HG02870 (cell line): ENCODE results near the gene RAI14.

ENCODE experiments used
- ATAC-seq: cut with Tn5 transposase; IDR thresholded peaks from one replicate; pipeline ENCODE4 v1.9.1; 2021; ENCODE audit warnings: mild to moderate bottlenecking, moderate library complexity; ENCODE audit not compliant: unreplicated experiment

The RAI14 gene

DNA sequence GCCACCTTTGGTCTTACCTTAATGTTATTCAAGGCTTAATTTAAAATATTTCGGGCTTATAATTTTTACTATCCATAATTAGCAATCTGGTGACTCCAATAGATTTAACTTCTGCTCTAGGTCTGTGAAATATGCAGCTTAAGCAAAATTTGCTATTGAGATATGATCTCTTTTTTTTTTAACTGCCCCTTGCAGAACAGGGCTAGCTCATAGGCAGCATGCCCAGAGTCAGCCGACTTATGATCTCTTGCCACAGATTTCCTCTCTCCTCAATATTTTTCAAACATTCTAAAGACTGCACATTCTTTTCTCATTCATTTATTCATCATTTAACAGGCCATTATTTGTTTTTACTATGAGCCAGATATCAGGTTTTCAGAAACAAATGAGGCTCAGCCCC, 187.4 kb downstream of the RAI14 start:
- ATAC-seq, result no peak

DNA sequence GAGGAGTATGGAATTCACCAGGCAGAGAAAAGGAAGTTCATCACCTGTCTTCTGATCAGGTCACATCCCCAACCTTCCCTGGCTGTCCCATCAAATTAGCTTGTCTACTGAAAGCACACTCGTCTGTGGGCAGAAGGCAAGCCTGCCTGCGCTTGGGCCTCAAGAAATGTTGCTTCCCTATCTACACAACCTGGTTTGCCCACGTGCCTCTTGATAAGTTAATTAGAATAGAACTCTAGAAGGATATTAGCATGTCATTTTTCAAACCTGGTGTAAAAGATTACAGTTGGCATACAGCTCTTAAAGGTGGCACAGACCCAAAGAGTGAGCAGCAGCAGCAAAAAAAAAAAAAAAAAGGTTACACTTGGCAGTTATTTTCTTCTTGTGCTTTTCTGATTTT, 188.0 kb downstream of the RAI14 start:
- ATAC-seq, result no peak

DNA sequence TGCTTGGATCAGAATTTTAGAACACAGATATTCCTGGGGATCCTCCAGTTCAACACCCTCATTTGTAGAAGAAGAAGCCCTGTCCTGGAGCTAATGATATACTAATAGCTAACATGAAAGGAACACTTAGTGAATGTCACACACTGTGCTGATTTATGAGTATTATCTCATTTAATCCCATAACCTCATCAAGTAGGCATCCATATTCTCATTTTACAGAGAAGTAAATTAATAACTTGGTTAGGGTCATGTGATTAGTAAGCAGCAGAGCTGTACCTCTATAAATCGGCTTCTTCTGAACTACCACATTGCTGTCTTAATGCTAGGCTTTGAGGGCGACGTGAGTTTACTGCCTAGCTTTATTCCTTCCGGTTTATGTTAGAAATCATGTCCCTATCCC, 188.9 kb downstream of the RAI14 start:
- no peak for ATAC-seq

DNA sequence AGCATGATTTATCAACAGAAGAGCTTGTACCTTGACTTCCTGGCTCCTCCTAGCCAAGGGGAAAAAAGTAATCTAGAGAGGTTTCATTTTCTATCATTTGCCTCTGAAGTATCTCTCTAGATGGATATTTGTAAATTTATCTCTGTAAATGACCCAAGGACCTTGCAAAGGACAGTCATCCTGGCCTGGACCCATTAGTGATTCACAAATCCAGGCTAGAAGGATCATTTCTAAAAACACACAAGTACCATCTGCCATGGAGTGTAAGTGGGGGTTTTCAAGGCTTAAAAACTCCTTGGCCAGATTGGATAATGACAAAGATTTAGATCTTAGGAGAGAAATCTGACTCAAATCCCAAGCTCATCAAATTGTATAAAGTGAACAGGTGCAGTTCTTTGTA, 190.9 kb downstream of the RAI14 start:
- ATAC-seq, result no peak

DNA sequence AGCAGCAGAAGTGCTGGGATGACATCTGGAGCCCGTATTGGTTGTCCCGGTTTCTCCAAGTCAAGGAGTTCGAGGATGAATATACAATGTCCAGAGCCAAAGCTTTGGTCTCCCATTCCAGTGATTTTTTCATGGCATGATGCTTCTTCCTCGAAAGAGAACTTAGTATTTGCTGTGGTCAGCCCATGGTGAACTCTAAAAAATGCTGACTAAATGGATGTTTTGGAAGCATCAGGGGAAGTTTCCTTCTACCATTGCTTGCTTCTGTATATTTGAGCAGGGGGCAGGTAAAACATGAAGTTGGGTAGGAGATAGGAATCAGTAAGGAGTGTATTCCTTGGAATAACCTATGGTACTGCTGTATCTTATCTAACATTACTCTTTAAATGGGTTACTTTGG, 191.4 kb downstream of the RAI14 start:
- no peak for ATAC-seq

DNA sequence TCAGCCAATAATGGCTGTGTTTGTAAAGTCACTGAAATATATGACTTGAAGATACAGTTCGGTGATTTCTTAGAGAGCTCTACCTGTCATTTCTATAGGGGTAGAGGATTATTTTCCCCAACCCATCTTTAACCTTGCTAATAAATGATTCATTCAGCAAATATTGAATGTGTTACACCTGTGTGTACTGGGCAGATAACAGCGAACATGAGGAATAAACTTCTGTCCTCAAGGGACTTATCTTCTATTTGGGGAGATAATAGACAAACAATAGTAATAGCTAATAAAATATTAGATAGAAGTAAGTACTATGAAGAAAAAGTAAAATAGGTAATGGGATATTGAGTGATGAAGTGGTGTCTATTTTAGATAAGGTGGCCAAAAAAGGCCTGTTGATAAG, 192.1 kb downstream of the RAI14 start:
- ATAC-seq, result no peak

DNA sequence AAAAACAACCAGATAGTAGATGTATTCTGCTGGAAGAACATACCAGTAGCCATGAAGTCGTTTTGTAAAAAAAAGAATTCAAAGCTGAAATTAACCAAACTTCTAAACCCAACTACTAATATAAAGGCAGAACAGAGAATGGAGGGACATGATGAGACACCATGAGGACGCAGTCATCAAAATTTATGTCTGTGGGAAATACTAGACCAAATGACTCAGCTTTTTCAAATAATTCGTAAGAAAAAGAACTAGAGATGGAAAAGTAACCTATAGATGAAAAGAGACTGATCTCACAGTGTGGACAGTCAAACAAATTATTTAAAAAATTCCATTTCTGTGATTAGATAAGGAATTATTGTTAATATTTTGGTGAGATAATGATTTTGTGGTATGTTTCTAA, 193.1 kb downstream of the RAI14 start:
- no peak for ATAC-seq

DNA sequence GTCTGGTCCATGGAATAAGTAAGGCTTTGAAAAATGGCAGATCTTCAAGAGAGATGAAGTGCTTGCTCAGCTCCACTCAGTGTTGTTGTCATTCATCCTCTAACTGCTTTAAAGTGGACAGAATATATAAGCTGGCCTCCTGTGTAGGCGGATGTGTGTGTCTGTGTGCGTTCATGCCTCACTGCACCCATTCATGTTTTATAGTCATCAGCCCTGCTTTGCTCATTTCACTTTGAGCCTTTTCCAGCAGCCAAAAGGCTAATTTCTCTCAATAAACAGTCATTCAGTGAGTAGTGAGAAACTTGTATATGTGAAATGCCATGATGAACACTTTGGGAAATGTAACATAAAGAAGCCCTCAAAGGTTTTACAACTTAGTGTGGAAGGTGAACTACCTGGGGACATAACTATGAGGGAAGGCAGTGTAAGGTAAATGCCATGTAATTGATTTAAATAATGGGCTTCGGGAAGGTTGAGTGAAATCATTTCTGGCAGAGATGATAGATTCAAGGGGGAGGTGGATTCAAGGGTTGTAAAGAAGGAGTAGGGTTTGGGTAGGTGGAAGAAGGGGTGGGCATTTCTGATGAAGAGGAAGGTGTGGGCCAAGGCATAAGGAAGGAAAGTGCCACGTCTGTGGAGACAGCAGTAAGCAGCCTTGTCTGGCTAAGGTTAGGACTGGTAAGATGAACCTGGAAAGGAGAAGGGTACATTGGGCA, 198.5 kb downstream of the RAI14 start:
- peak; percentile 97 for ATAC-seq

DNA sequence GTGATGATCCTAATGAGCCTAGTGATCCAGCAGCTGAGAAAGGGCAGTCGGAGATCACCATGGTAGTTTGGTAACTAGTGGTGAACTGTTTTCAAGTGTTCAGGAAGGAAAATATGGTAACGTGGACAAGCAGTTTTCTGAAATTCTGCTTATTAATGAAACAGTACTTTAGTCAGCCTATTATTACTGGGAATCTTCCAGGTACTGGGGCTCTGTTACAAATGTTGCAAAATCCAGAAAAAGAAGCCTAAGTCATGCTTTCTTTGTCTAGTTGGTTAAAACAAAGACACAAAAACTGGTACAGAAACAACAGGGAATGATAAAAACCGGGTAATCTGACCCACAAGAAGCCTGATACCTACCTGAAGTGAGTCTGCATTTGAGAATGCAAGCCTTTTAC, 201.0 kb downstream of the RAI14 start:
- no peak for ATAC-seq

DNA sequence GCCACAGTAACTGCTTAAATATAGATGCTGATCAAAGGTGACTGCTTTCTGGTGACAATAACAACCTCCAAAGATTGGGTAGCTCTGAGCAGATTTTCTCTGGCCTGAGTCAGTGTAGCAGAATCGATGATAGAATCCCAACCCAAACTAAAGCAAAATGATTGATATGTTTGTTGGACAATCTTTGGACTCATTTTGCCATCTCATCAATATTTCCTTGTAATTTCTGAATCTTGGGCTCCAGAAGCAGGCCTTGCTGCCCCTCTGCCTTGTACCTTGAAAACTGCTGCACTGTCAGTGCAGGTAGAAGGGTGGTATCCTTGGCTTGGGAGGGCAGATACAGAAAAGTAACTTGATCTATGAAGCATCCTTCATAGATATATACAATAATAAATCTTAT, 201.8 kb downstream of the RAI14 start:
- ATAC-seq, result no peak

DNA sequence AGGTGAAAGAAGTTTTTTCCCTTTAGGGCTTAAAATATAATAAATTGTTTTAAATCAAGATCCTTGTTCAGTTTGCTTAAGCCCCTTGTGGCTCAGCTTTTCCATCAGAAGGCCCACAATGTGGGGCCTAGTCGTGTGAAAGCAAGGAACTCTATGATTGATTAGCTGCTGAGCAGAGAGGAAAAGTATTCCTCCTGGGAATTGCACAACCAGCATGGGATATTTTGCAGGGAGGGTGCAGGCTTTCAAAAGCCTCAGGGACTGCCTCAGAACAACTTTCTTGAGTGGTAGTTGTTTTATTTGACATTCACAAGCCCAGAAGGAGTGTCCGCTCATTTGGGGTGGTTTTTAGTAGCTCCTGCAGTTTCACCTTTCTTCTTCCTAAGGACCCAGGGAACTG, 202.7 kb downstream of the RAI14 start:
- no peak for ATAC-seq

DNA sequence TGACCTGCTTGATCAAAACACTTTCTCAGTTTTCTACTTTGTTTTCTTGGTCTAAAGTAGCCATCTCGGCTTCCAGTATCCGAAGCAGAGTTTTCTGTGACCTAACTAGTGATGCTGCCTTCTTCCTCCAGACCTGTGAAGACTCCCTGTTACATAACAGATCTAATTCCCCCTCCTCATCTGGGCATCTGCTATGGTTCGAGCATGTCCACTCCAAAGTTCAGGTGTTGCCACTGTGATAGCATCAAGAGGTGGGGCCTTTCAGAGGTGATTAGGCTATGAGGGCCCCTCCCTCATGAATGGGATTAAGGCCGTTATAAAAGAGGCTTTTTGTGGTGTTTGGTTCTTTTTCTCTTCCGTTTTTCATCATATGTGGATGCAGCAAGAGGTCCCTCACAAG, 203.1 kb downstream of the RAI14 start:
- no peak for ATAC-seq

DNA sequence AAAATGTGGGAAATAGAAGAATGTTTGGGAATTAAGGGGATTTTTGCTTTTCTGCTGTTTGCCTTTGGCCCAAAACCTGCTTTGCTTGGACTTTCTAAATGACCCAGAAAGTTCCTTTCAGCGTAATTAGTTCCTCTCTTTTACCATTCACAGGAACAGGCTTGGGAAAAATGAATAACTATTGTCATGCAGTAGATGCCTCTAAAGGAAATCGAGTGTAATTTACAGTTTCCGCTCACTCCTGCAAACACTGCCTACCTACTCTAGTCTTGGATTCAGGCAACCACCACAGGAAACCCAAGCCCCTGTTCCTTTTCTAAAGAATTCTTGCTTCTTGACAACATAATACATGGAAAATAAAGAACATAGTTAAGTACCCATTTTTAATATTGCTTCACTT, 207.8 kb downstream of the RAI14 start:
- ATAC-seq, result no peak

DNA sequence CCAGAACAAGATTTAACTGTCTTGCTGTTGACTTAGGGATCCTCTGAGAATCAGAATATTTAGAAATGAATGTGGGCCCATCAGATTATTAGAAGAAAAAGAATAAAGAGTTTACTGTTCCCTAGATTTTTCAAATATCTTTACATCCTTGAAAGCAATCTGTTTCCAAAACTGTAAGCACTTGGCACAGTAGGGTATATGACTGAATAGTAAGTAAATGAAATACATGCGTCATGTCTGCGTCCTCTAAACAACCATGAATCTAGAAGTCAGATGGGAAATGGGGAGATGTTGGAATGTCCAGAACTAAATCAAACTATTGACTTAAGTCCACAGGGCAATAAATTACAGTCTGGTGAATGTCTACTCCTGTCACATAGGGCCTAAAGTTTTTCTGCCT, 209.0 kb downstream of the RAI14 start:
- no peak for ATAC-seq

DNA sequence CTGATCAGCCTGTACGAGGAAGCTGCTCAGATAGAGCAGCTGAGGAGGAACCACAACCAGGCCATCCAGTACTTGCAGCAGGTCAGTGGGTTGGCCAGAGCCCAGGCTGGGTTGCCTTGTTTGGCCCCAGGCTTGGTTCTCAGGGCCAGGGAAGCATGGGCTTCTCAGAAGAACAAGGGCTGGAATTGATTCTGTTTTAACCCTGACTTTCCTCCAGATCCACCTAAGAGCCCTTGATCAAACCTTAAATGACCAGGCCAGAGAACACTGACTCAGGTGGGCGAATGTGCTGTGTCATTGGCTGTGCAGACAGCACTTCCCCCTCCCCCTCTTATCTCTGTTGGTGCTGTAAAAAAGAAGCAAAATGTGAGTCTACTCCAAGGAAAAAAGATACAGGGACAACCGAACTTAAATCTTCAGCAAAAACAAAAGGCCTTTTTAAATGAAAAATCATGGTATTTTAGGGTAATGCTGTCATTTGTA, 210.9 kb downstream of the RAI14 start:
- no peak for ATAC-seq

DNA sequence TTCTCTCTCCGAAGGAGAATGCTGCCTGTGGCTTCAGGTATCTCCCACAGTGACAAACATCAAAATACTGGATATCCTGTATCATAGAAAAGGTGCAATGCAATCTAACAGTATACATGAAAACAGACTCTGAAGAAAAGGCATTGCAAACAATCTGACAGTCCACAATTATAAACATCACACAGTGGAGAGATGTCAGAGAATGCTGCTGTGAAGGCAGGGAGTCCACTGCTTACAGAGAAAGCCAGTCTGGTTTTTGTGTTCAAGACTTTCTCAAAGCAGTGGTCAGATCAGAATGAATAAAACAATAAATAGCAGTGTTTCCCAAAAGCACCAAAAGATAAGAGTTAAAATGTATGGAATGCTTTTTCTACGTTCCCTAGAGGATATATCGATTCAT, 211.5 kb downstream of the RAI14 start:
- no peak for ATAC-seq

DNA sequence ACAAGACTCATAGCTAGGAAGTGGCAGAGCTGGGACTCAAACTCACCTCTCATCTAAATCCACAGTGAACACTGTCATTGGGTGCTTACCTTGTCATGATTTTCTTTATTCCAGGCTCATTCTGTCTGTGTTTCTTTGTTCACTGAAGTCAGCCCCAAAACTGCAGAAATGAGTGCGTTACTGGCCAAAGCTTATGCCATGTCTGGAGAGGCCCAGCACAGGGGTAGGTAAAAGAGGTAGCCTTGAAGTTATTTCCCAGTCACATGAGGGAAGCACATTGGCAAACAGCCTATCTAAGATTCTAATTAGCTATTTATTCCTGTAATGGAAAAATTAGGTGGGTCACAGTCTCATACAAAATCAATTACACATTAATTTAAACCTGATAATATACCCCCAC, 212.7 kb downstream of the RAI14 start:
- ATAC-seq, result no peak

DNA sequence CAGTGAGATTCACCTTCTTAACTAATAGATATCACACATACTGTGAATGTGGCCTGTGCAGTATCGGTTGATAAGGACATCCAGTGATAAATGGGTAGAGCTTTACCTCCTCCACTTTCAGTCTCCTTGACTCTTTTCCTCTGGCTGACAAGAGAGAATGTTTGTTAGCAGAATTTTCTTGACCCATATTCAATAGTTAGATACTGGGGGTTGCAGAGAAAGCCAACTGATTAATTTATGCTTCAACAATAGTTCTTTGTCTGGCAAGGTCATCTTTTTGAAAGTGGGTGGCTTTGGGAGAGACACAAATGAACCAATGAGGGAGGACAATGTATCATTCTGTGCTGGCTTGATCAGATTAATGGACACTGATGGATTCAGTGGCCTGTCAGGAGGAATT, 213.1 kb downstream of the RAI14 start:
- no peak for ATAC-seq

DNA sequence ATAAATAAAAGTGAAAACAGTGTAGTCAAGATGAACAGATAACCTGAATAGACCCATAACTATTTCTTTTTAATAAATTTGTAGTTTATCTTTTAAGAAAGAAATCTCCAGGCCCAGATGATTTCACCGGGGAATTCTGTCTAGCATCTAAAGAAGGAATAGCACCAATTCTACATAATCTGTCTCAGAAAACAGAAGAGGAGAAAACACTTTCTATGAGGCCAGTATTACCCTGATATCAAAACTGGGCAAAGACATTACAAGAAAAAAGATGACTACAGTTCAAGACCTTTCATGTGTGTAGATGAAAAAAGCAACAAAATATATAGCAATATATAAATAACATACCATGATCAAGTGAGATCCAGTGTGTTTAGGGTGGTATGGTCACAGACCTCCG, 214.3 kb downstream of the RAI14 start:
- no peak for ATAC-seq

DNA sequence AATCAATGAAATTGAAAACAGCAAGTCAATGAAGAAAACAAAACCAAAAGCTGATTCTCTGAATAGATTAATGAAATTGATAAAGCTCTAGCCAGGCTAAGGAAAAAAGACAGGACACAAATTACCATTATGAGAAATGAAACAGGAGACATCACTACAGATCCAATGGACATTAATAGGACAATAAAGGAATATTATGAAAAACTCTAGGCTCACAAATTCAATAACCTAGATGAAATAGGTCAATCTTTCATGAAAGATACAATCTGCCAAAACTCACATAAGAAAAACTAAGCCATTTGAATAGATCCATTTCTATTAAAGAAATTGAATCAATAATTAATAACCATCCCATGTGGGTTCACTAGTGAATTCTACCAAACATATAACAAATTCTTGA, 220.1 kb downstream of the RAI14 start:
- ATAC-seq, result no peak

DNA sequence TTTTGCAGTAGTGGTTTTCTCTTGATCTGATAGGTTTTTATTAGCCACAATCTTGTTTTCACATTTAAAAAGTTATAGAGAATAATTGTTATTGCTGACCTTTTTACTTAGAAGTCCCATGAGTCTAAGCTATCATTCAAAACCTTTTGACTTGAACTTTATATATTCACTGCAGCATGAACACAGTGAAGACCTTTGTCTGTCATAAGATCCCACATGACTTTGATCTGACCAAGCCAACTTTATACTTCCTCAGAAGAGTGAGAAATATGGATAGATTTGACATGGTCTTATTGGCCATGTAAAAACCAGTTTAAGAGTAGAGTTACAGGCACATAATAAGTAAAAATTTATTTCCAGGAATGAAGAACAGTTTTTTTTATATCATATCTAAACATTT, 225.1 kb downstream of the RAI14 start:
- no peak for ATAC-seq
